NCI-H69 (cell line): ENCODE data around the gene ATRIP.
"Not testable (repeated sequence)": the region's sequence is repeated elsewhere in the genome, so short reads cannot be mapped to it uniquely, and the experiment has no call there.

Experiments
- DNase-seq: peaks from one replicate; lab custom pipeline; 2025; lab: John Stamatoyannopoulos, UW

ATRIP gene

DNA sequence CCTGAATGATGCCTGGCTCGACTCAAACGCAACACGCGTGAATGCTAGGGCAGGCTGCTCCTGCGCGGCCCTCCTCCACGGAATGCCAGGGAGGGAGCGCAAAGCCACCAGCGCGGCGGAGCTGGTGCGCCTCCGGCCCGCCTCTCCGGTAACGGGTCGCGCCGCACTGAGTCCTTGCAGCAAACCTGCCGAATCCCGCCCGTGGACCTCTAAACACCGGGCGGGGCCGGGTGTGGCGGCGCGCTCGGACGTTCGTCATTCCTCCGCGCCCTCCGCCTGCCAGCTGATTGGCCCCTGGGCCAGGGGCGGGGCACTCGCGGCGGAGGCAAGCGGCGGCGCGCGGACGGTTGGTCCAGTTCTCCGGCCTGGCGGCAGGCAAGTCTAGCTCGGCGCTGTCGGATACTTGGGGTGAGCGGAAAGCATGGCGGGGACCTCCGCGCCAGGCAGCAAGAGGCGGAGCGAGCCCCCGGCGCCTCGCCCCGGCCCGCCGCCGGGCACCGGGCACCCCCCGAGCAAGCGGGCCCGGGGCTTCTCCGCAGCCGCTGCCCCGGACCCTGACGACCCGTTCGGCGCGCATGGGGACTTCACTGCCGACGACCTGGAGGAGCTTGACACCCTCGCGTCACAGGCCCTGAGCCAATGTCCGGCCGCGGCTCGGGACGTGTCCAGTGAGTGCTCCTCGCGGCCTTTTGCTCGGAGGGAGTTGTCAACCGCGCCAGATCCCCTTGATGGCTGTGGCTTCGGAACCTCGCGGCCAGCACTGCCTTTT, at the start of gene ATRIP:
ATRIP (plus strand) TSS at position 313 of the 769 bp plus-strand sequence; CDS start at position 422, 109 bp downstream.
- DNase-seq = peak; percentile 91

DNA sequence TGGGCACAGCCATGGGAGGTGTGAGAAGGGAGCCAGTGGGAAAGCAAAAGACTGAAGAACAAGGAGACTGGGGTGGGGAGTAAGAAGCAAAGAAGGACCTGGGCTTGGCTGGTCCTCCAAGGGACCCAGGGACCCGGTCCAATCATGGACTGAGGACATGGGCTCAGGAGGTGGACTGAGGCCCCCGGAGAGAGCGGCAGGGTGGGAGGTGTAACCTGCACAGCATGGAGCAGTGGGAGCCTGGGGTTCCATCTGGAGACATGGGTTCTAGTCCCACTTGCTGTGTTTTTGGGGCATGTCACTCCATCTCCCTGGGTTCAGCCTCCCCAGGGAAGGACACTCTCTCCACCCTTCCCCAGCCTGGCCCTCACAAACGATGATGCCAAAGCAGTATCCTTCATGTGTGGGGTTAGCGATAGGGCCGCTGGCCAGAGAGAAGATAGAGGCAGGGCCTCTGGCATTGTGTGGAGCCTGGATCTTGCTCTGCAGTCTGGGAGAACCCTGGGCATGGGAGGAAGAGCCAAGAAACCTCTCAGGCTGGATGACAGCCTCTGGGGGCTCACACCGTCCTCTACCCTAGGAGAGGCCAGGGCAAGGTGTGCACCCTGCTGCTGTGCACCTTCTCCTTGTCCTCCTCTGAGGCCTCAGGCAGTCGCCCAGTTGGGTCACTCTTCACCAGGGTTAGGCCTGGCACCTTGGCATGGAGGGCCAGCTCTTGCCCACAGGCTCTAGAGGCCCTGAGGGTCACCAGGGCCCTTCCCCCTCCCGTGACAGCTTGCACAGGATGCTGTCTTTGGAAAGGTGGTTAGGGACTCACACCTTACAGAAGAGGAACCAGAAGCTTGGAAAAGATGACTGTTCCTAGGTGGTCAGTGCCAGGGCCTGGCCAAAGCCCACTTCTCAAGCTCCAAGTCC, 48.5 kb upstream of the ATRIP start:
- DNase-seq = no peak

GRCh38 chr3:48398701-48399386, 47.7 kb upstream of the ATRIP start:
- DNase-seq = no peak

- DNase-seq = peak; percentile 39
Measured at GRCh38 chr3:48399387-48400172, 47.0 kb upstream of the ATRIP start.

- DNase-seq = peak; percentile 61
Measured at GRCh38 chr3:48400824-48401433, 45.6 kb upstream of the ATRIP start.

- DNase-seq = not testable (repeated sequence)
Measured at GRCh38 chr3:48401434-48401901, 45.1 kb upstream of the ATRIP start.

GRCh38 chr3:48402281-48402732, 44.2 kb upstream of the ATRIP start:
- no peak for DNase-seq

DNA sequence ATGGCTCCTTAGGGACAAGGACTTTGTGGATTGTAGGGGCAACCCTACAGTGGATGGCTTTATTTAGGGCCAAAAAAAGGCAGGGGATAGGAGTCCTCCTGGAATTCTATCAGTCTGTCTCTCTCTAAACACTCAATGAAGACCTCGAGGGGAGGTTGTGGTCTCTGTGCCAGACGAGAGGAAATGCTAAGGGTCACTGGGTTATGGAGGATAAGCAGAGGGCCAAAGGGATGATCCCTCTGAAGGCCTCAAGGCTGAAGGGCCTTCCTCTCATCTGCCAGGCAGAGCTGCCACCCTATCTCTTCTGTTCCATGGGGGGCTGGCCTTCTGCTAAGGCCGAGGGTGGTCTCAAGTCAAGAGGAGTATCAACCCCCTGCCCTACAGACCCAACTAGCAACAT, 43.6 kb upstream of the ATRIP start:
- no peak for DNase-seq

DNA sequence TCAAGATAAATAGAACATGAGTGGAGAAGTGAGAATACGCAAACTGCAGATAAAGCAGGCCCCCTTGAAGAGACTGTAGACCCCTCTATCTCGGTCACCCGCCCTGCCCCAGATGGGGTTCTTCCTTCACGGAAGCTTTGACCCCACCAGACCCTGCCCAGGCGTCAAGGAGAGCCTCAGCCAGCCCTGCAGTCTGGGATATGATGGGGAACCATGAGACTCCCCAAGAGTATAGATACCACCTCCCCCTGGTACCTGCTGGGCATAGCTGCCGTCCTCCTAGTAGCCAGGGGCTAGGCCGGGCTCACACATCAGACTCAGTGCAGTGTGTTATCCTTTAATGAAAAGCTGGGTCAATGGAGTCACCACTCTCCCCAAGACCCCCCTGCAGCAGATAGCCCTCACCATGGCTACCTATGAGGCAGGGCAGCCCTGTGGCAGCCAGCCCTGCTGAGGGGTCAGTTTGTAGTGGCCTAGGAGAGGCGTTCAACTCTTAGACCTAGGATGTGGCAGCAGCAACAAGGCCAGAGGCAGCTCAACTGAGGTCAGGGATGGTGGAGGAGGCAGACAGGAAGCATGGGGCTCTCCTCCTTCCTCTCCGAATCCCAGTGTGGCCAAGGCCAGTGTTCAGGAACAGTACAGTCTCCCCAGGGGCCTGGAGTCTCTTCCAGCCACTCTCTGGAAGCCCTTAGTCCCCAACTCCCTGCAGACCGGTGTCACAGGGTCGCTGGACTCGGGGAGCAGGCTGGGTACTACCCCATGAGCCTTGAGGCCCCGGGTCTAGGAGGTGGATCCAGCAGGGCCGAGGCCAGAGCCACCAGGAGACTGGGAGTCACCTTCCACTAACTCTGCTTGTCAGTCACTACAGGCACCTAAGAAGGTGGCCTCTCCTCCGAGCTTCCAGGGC, 42.8 kb upstream of the ATRIP start:
- no peak for DNase-seq

GRCh38 chr3:48404440-48405342, 41.8 kb upstream of the ATRIP start:
- no peak for DNase-seq

DNA sequence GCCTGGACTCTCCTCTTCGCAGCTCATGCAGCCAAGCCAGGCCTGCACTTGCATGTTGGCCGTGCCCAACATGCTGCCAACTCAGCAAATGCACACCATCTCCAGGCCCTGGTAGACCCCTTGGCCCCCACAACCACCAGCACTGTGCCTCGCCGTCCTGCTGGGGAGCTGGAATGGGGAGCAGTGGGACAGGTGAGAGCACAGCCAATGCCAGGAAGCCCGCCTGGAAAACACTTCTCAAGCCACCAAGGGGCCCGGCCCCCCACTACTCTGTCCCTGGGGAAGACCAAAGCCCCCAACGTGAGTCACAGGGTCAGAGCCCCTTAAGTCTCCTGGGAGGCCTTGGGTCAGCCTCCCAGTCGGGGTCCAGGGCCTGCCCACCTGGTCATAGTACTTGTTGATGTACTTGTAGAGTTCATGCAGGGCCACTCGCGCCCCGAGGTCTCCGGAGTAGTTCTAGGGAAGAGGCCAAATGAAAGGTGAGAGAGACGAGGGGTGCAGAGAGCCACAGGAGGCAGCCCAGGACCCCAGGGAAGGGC, 41.1 kb upstream of the ATRIP start:
- DNase-seq = no peak

GRCh38 chr3:48405971-48406370, 40.6 kb upstream of the ATRIP start:
- DNase-seq = no peak

DNA sequence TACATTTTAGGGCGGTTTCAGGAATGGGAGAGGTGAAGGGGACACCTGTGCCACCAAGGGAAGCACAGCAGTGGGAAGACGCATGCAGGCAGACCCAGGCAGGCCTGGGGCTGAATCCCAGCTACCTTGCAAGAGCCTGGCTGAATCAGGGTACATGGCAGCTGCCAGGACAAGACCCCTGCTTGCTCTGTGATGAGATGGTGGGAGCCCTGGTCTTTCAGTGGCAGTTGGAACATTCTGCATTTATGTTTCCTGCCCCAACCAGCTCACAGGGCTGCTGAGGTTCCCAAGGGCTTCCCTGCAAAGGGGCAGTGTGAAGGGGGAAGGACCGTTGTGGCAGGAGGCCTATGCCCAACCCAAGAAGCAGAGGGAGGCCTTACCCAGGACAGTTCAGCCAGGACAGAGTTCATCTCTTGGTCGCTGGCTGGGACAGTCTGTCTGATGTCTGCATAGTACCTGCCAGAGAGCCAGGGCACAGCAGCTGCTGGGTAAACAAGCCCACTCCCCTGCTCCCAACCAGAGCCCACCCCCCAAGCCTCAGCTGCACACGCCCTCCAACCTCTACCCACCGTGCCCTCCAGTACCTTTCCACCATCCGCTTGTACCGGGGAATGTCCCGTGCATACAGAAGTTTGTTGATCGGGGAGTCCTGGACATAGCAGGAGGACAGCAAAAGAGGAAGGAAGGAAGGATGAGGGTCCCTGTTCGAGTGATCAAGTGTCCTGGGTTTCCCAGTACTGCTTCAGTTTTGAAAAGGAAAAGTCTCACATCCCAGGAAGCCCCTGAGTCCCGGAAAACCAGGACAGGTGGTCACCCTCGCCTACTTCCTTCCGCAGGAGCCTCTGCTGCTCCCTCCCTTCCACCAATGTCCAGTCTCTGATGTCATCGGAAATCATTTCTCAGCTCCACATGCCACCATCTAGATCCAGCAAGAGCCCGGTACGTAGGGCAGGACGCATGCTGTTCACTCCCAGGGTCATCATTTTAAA, 39.8 kb upstream of the ATRIP start:
- DNase-seq = no peak

GRCh38 chr3:48407542-48408099, 38.9 kb upstream of the ATRIP start:
- no peak for DNase-seq

- DNase-seq = no peak
Measured at GRCh38 chr3:48408823-48409281, 37.7 kb upstream of the ATRIP start.

GRCh38 chr3:48409291-48410201, 37.0 kb upstream of the ATRIP start:
- no peak for DNase-seq
